Endothelial cell of umbilical vein (primary cell): Measurements from ENCODE around the gene GLIPR1L1. TPM values are rescaled to one million over a fixed set of nuclear protein-coding genes. Genes with fewer than 3 reads are reported as not detected.

ENCODE experiments used
- BruUV-seq: library from RNA; stranded (reverse); fragments of 400-500 nt; replicated peaks from 2 replicates; lab custom pipeline; 2021; lab: Mats Ljungman, UMichigan
- CTCF ChIA-PET: fragments of 300-600, 350-600 bp; sonication (Branson Sonifier 250); formaldehyde crosslinking; loops from one replicate; lab custom pipeline; 2021; ENCODE audit warnings: antibody characterized with exemption, inconsistent platforms; lab: Charles Lee
- POLR2A ChIA-PET: fragments of 300-600, 350-600 bp; sonication (Branson Sonifier 250); formaldehyde crosslinking; loops from one replicate; lab custom pipeline; 2021; ENCODE audit warnings: antibody characterized with exemption, inconsistent platforms; lab: Charles Lee
- DNase-seq: peaks from one replicate; pipeline ENCODE4 v3.0.0-alpha.2; 2011; ENCODE audit warnings: low read depth, low spot score
- FAIRE-seq: peaks from 2 replicates; lab custom pipeline; 2011; peaks lifted over from hg19 to GRCh38; lab: Jason Lieb, UNC
- H2AFZ ChIP-seq: 2 replicates; pipeline ENCODE4 v1.6.0; 2012; ENCODE audit warnings: low read depth, low read length, control low read depth, inconsistent platforms
- H3K27ac ChIP-seq: 2 replicates; pipeline ENCODE4 v1.5.1; 2011; ENCODE audit warnings: low read depth, mild to moderate bottlenecking, control low read depth, low read length, moderate library complexity; ENCODE audit not compliant: insufficient read depth
- H3K27me3 ChIP-seq, 2 experiments: 2 replicates each; pipeline versions ENCODE4 v1.6.0 to v1.6.1; 2011; ENCODE audit warnings: low read length in 2 of 2, mixed read lengths in 1 of 2; ENCODE audit not compliant: control insufficient read depth in 2 of 2, insufficient read depth in 2 of 2
- H3K36me3 ChIP-seq, 2 experiments: 2 replicates in 1 of 2; 3 replicates in 1 of 2; pipeline ENCODE4 v1.5.1; 2011; ENCODE audit warnings: low read length in 2 of 2, mild to moderate bottlenecking in 1 of 2, moderate library complexity in 1 of 2; ENCODE audit not compliant: control insufficient read depth in 2 of 2, insufficient read depth in 2 of 2; ENCODE audit errors: extremely low read depth in 1 of 2
- H3K4me1 ChIP-seq: 3 replicates; pipeline ENCODE4 v1.5.1; 2011; ENCODE audit warnings: mild to moderate bottlenecking, low read length; ENCODE audit not compliant: control insufficient read depth, insufficient read depth; ENCODE audit errors: extremely low read depth
- H3K4me2 ChIP-seq: 2 replicates; pipeline ENCODE4 v1.6.1; 2011; ENCODE audit warnings: low read length, control low read depth, mixed read lengths; ENCODE audit not compliant: insufficient read depth
- H3K4me3 ChIP-seq, 3 experiments: fragments of 200-600 bp in 1 of 3; sonication (generic), shearing (Covaris generic) in 1 of 3; replicated peaks in 1 of 3; 2 replicates each; pipeline ENCODE4 v1.5.1; 2011 to 2016; ENCODE audit warnings: control low read depth in 3 of 3, low read length in 3 of 3, mild to moderate bottlenecking in 2 of 3, inconsistent platforms in 1 of 3, low read depth in 1 of 3, moderate library complexity in 1 of 3; ENCODE audit not compliant: insufficient read depth in 1 of 3
- H3K79me2 ChIP-seq: 2 replicates; pipeline ENCODE4 v1.6.0; 2012; ENCODE audit warnings: low read length, inconsistent platforms; ENCODE audit not compliant: control insufficient read depth, insufficient read depth
- H3K9ac ChIP-seq: replicated peaks from 2 replicates; pipeline ENCODE3; 2011; ENCODE audit warnings: low read length, control low read depth; ENCODE audit not compliant: insufficient read depth; ENCODE audit errors: extremely low read depth
- H3K9me1 ChIP-seq: replicated peaks from 3 replicates; pipeline ENCODE4 v1.6.0; 2011; ENCODE audit warnings: mild to moderate bottlenecking, low read length; ENCODE audit not compliant: control insufficient read depth, insufficient read depth; ENCODE audit errors: extremely low read depth
- H3K9me3 ChIP-seq: replicated peaks from 2 replicates; pipeline ENCODE4 v1.5.1; 2012; ENCODE audit warnings: low read length, inconsistent platforms; ENCODE audit not compliant: control insufficient read depth, insufficient read depth
- H4K20me1 ChIP-seq: replicated peaks from 2 replicates; pipeline ENCODE3; 2011; ENCODE audit warnings: mild to moderate bottlenecking, low read length; ENCODE audit not compliant: control insufficient read depth, insufficient read depth; ENCODE audit errors: extremely low read depth
- CTCF ChIP-seq, 2 donors: IDR thresholded peaks; 1 replicate in 1 of 2; 2 replicates in 1 of 2; pipeline ENCODE4 v1.5.1; 2011; ENCODE audit warnings: low read length in 2 of 2, mild to moderate bottlenecking in 2 of 2, moderate library complexity in 2 of 2, control low read depth in 1 of 2, inconsistent platforms in 1 of 2, low read depth in 1 of 2; ENCODE audit not compliant: insufficient read depth in 1 of 2; ENCODE audit errors: extremely low read depth in 1 of 2
- EZH2 ChIP-seq: IDR thresholded peaks from 2 replicates; pipeline ENCODE4 v1.6.1; 2012; ENCODE audit warnings: borderline replicate concordance, low read depth, mild to moderate bottlenecking, moderate library complexity, low read length, inconsistent platforms; ENCODE audit not compliant: severe bottlenecking
- FOS ChIP-seq: IDR thresholded peaks from 2 replicates; pipeline ENCODE4 v1.6.1; 2011; ENCODE audit warnings: mild to moderate bottlenecking, low read length, moderate library complexity, borderline replicate concordance; ENCODE audit not compliant: insufficient read depth
- GATA2 ChIP-seq: IDR thresholded peaks from 2 replicates; pipeline ENCODE4 v1.7.0; 2011; ENCODE audit warnings: low read depth, mild to moderate bottlenecking, moderate library complexity, mixed read lengths, low read length; ENCODE audit not compliant: insufficient read length, insufficient read depth
- JUN ChIP-seq: IDR thresholded peaks from 2 replicates; pipeline ENCODE4 v1.6.1; 2011; ENCODE audit warnings: borderline replicate concordance, low read depth; ENCODE audit not compliant: insufficient read length, insufficient read depth
- MAX ChIP-seq: IDR thresholded peaks from 2 replicates; pipeline ENCODE4 v1.6.1; 2011; ENCODE audit not compliant: insufficient read depth, insufficient read length
- MYC ChIP-seq: IDR thresholded peaks from one replicate; pipeline ENCODE4 v1.6.1; 2011; ENCODE audit warnings: mild to moderate bottlenecking, low read depth, low read length
- POLR2A ChIP-seq: IDR thresholded peaks from 2 replicates; pipeline ENCODE4 v1.6.1; 2012; ENCODE audit warnings: low read depth, mild to moderate bottlenecking, control low read depth, low read length
- POLR2AphosphoS5 ChIP-seq: IDR thresholded peaks from 2 replicates; pipeline ENCODE4 v1.6.1; 2012; ENCODE audit warnings: low read depth, mild to moderate bottlenecking, control low read depth, low read length, moderate library complexity; ENCODE audit not compliant: insufficient read depth
- dilution Hi-C: fragments of 300-500 bp; cut with MboI; formaldehyde crosslinking; loops from one replicate; pipeline ENCODE4 v1.15.0; 2019; ENCODE audit warnings: low sequenced_read_pairs; ENCODE audit not compliant: extremely low pct_ligation_motif_present
- intact Hi-C: fragments of 100-400 bp; cut with micrococcal nuclease; formaldehyde crosslinking; loops from one replicate; pipeline ENCODE4 v1.10.0; 2022
- polyA plus RNA-seq, 4 experiments: library from polyadenylated mRNA; depleted of rRNA in 3 of 4; stranded (reverse) in 3 of 4; unstranded in 1 of 4; fragments of >200 nt; gene quantifications; 2 replicates each; pipeline versions ENCODE4 v1.2.1 to v1.2.3, GENCODE V29; 2011 to 2012; ENCODE audit warnings: missing spikeins in 1 of 4
- total RNA-seq: library from RNA; stranded (reverse); gene quantifications from 2 replicates; pipeline ENCODE4 v1.2.3, GENCODE V29; 2021

The GLIPR1L1 gene
- total and polyA plus RNA-seq, 2 donors (not counting 3 experiments of a cell fraction or from before 2014, with no cell fraction given) = not detected

GRCh38 chr12:75311369-75311768 lies 23.1 kb upstream of the GLIPR1L1 start:
- H3K9me3 ChIP-seq = no peaks in the 10 kb centered on the region
- BruUV-seq = no TSS peak
- dilution Hi-C loops (no loop called here), intact Hi-C loops (no loop called here)
- H3K36me3 ChIP-seq = no peaks in the 10 kb centered on the region
- no peak overlapping the region for H3K9ac ChIP-seq
- H3K4me3 ChIP-seq = no peak overlapping the region
- H3K27me3 ChIP-seq = no peaks in the 10 kb centered on the region
- H3K4me2 ChIP-seq = no peak overlapping the region
- ChIA-PET CTCF (no interaction called here), POLR2A (no interaction called here)
- H2AFZ ChIP-seq = no peak overlapping the region
- TF ChIP-seq FOS (no peak), MAX (no peak), JUN (no peak), MYC (no peak), EZH2 (no peak), POLR2A (no peak), CTCF (IDR thresholded peaks at IDR 0.05; ENCODE audit: extremely low read depth in 1 of 2, insufficient read depth in 1 of 2, low read depth in 1 of 2, low read length in 2 of 2) (no peak), GATA2 (no peak), POLR2AphosphoS5 (no peak)
- no peaks in the 10 kb centered on the region for H3K4me1 ChIP-seq
- no peaks in the 10 kb centered on the region for H4K20me1 ChIP-seq
- DNase-seq = no peak
- no peaks in the 10 kb centered on the region for H3K79me2 ChIP-seq
- no peaks in the 10 kb centered on the region for H3K9me1 ChIP-seq
- FAIRE-seq = no peak
- H3K27ac ChIP-seq = no peak overlapping the region
